Testis (tissue), 3 donors: ENCODE measurements around the gene UVRAG. TPM values are rescaled to one million over a fixed set of nuclear protein-coding genes. Genes with fewer than 3 reads are reported as not detected.

Experiments used
- DNase-seq: peaks from one replicate; pipeline ENCODE4 v3.0.0-alpha.2; 2019
- H3K27ac ChIP-seq, 2 donors: fragments of 200-600 bp; sonication (generic); one replicate each; pipeline ENCODE4 v1.5.1; 2019
- H3K27me3 ChIP-seq: fragments of 200-600 bp; sonication (generic); one replicate; pipeline ENCODE4 v1.5.1; 2019
- H3K36me3 ChIP-seq: fragments of 200-600 bp; sonication (generic); one replicate; pipeline ENCODE4 v1.5.1; 2017; ENCODE audit warnings: low read depth; ENCODE audit errors: missing control alignments
- H3K4me1 ChIP-seq: fragments of 200-600 bp; sonication (generic); one replicate; pipeline ENCODE4 v1.5.1; 2019
- H3K4me3 ChIP-seq, 2 donors: fragments of 200-600 bp; sonication (generic); one replicate each; pipeline ENCODE4 v1.5.1; 2017 to 2019
- H3K9me3 ChIP-seq: fragments of 200-600 bp; sonication (generic); one replicate; pipeline ENCODE4 v1.5.1; 2017
- CTCF ChIP-seq, 3 experiments: fragments of 450-650 bp in 2 of 3; fragments of 200-600 bp in 1 of 3; sonication (generic) in 1 of 3; IDR thresholded peaks; one replicate each; pipeline ENCODE4 v1.5.1; 2016 to 2019; ENCODE audit warnings: antibody characterized with exemption in 3 of 3, mild to moderate bottlenecking in 2 of 3, moderate library complexity in 1 of 3
- POLR2A ChIP-seq: fragments of 450-650 bp; IDR thresholded peaks from one replicate; pipeline ENCODE4 v1.6.1; 2017; ENCODE audit warnings: antibody characterized with exemption, mild to moderate bottlenecking, moderate library complexity
- WGBS, 2 donors: methylation state at CpG; one replicate each; pipeline ENCODE4 v1.1.5; 2018; 5-methylcytosine and 5-hydroxymethylcytosine counted together
- intact Hi-C: fragments of 100-400 bp; cut with DNase I; formaldehyde crosslinking; loops from one replicate; pipeline ENCODE4 v1.15.1; 2023; ENCODE audit warnings: low total_unique reads
- polyA plus RNA-seq: library from polyadenylated mRNA; stranded (reverse); fragments of 350-450 nt; fragmentation: Illumina TruSeq; extraction: RNeasy Lipid Tissue Mini Kit (QIAGEN cat#74804); gene quantifications from one replicate; pipeline ENCODE4 v1.2.3, GENCODE V29; 2014; ENCODE audit warnings: low read depth, low replicate concordance; ENCODE audit not compliant: insufficient read depth
- total RNA-seq, 2 donors: library from RNA; depleted of rRNA; stranded (reverse); fragments of >200 nt; gene quantifications; one replicate each; pipeline ENCODE4 v1.2.3, GENCODE V29; 2016

The UVRAG gene
- total and polyA plus RNA-seq, 3 donors from 2014 or later = 10.8 to 22.4 (median 20.1) TPM

- WGBS, 2 donors = 94 to 95% methylated on average over 2 of the region's 2 CpGs
- TF ChIP-seq POLR2A (no peak), CTCF (IDR thresholded peaks at IDR 0.05) (no peak)
- DNase-seq = no peak
- Histone ChIP-seq H3K36me3 (no peaks in the 10 kb centered on the region), H3K27ac (no peak overlapping the region), H3K4me1 (no peaks in the 10 kb centered on the region), H3K27me3 (no peaks in the 10 kb centered on the region), H3K4me3 (no peak overlapping the region), H3K9me3 (no peaks in the 10 kb centered on the region)
- intact Hi-C loops = loop anchor here (10.0 kb wide), 1 partner anchor 55 kb away; no protein-coding TSS in a partner anchor
Observed at GRCh38 chr11:75859614-75860013, 44.6 kb downstream of the UVRAG start.

GRCh38 chr11:75862437-75862836 lies 47.4 kb downstream of the UVRAG start:
- no peak for DNase-seq
- intact Hi-C loops = loop anchor here (10.0 kb wide), 1 partner anchor 58 kb away; no protein-coding TSS in a partner anchor
- TF ChIP-seq CTCF (IDR thresholded peaks at IDR 0.05) (no peak), POLR2A (no peak)
- H3K36me3 ChIP-seq = no peaks in the 10 kb centered on the region
- 82 to 88% methylated on average over 2 of the region's 2 CpGs for WGBS, 2 donors
- H3K27me3 ChIP-seq = no peaks in the 10 kb centered on the region
- no peaks in the 10 kb centered on the region for H3K9me3 ChIP-seq
- no peak overlapping the region for H3K4me3 ChIP-seq
- no peak overlapping the region for H3K27ac ChIP-seq
- no peaks in the 10 kb centered on the region for H3K4me1 ChIP-seq

- H3K27ac ChIP-seq = no peak overlapping the region
Observed at GRCh38 chr11:75867778-75868374, 52.9 kb downstream of the UVRAG start.

GRCh38 chr11:75868990-75869389 lies 54.0 kb downstream of the UVRAG start:
- no peak overlapping the region for H3K27ac ChIP-seq
- H3K4me3 ChIP-seq = no peak overlapping the region
- TF ChIP-seq POLR2A = no peak
- TF ChIP-seq CTCF (IDR thresholded peaks at IDR 0.05) = no peak
- intact Hi-C loops = loop anchor here (10.0 kb wide), 1 partner anchor 64 kb away; no protein-coding TSS in a partner anchor
- WGBS, 2 donors = 52 to 71% methylated on average over 1 of the region's 1 CpG
- DNase-seq = no peak
- no peaks in the 10 kb centered on the region for H3K36me3 ChIP-seq
- no peaks in the 10 kb centered on the region for H3K9me3 ChIP-seq
- no peaks in the 10 kb centered on the region for H3K27me3 ChIP-seq
- H3K4me1 ChIP-seq = peaks cover 10% of the 10 kb centered on the region

More at GRCh38 chr11:75867778-75868374, 52.9 kb downstream of the UVRAG start:
- Histone ChIP-seq H3K36me3 (no peaks in the 10 kb centered on the region), H3K27me3 (no peaks in the 10 kb centered on the region), H3K4me1 (peaks cover 10% of the 10 kb centered on the region), H3K4me3 (no peak overlapping the region), H3K9me3 (no peaks in the 10 kb centered on the region)
- 46 to 48% methylated on average over 6 of the region's 6 CpGs for WGBS, 2 donors
- peak; percentile 50 for DNase-seq
- intact Hi-C loops = loop anchor here (10.0 kb wide), 1 partner anchor 63 kb away; no protein-coding TSS in a partner anchor
- peak; percentile 89 to 90 (median 90) for TF ChIP-seq CTCF (IDR thresholded peaks at IDR 0.05)
- no peak for TF ChIP-seq POLR2A
